HG03571 (cell line): ENCODE measurements around the gene FYB1.
"Not testable (repeated sequence)": the region's sequence is repeated elsewhere in the genome, so short reads cannot be mapped to it uniquely, and the experiment has no call there.

Experiments
- ATAC-seq: cut with Tn5 transposase; IDR thresholded peaks from one replicate; pipeline ENCODE4 v1.9.1; 2021; ENCODE audit not compliant: unreplicated experiment

FYB1 gene

DNA sequence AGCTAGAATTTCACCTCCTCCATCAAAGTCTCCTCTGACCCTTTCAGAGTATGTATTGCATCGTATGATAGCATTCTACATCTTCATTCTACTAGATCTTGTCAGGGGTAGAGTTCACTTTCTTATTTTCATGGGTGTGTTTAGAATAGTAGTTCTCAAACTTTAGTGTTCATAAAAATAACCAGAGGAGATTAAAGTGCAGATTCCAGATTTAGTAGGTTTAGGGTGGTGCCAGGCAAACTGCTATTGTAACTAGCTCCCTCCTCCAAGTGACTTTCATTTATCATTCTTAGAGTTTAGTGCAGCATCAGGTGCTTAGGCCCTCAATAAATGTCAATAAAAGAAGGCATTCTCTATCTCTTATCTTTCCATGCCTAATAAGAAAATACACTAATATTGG lies 7.2 kb upstream of the FYB1 start:
- no peak for ATAC-seq

DNA sequence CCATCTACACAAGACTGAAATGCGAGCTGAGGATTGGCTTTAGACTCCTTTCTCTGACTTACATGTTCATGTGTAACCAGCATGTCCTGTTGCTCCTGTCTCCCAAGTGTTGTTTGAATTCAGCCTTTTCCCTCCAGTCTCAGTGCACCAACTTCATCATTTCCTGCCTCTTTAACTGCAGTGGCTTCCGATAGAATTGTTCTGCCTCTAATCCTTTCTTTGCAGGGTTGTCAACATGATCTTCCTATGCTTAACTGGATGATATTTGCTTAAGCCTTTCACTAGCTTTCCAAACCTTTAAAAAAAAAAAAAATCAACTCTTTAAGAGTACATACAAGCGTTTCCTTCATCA lies 6.7 kb upstream of the FYB1 start:
- no peak for ATAC-seq

DNA sequence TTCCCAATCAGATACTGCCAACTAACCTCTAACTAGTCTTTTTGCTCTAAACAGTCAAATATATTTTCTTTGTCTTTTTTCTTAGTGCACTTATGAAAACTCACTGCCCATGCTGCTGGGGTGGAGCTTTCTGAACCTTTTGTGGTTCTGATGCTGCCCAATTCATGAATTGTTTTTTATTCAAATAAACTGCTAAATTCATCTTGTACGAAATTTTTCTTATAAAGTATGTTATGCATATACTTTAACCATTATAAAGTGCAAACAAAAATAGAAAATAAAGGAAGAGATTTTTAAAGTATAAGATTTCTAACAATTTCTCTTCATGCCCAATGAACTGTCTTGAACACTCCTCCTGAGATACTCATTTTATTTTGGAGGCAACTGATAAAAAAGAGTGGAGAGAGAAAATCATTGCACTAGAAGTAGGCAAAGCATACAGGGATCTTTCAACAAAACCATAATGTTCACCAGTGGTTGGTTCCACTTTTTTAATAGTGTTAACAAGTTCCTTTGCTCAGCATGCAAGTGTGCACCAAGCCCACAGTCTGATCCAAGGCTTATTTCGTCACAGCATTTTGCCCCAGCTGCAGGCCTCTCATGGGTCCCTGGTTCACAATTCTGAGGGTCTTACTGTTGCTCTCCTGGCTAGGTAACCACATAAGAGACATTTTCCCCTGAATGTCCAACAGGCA lies 6.2 kb upstream of the FYB1 start:
- ATAC-seq, result no peak

DNA sequence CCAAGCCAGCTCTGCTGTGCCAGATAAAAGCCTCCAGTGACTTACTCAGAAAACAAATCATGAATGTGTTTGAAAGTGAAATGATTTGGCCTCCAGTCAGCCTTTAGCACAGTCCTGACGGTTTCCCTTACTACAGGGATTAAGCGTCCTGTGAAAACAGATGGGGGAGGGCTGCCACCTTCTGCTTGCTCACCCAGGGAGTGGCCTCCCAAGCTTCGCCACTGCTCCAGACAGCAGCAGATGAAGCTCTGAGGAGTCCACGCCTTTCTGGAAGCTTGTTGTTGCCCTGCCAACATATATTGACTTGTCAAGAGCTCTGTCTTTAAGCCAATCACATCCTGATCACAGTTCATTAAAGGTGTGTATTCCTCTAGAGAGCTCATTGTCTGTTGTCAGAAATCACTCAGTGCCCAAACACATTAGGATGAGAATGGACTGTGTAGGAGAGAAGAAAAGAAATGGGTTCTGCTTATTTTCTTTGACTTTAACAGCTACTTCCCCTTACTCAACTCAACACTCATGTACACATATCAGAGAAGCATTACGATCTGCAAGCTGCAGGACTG lies 4.9 kb upstream of the FYB1 start:
- ATAC-seq, result no peak

DNA sequence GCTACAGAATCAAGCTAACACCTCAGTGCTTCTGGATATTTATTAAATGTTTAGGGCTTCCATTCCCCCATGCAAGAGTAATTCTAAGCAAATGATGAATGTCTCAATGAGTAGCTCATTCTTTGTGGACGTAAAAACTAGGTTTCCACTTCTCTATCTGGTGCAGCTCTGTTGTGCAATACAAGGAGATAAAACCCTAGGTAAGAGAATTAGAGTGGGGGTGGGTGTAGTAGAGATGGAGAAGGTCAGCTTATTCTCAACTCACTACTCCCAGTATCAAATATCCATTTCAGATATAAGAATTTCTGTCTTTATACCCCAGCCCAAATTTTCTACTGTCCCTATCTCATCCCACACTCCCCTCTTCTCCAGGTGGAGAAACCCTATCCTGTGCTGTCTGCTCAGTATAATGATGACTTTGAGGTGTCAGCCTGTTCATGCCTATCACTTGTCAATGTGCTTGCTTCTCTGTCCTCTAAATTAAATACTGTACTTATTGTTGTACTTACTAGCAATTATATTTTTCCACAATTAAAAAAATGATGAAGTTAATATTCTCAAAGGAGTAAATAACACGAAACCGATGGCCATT lies 4.3 kb upstream of the FYB1 start:
- no peak for ATAC-seq

DNA sequence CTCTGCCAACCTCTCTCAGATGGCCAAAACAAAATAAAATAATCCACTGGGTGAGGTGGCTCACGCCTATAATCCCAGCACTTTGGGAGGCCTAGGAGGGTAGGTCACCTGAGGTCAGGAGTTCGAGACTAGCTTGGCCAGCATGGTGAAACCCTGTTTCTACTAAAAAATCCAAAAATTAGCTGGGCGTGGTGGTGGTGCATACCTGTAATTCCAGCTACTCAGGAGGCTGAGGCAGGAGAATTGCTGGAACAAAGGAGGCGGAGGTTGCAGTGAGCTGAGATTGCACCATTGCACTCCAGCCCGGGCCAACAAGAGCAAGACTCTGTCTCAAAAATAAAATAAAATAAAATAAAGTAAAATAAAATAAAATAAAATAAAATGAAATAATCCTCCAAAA lies 2.3 kb upstream of the FYB1 start:
- ATAC-seq, result not testable (repeated sequence)

DNA sequence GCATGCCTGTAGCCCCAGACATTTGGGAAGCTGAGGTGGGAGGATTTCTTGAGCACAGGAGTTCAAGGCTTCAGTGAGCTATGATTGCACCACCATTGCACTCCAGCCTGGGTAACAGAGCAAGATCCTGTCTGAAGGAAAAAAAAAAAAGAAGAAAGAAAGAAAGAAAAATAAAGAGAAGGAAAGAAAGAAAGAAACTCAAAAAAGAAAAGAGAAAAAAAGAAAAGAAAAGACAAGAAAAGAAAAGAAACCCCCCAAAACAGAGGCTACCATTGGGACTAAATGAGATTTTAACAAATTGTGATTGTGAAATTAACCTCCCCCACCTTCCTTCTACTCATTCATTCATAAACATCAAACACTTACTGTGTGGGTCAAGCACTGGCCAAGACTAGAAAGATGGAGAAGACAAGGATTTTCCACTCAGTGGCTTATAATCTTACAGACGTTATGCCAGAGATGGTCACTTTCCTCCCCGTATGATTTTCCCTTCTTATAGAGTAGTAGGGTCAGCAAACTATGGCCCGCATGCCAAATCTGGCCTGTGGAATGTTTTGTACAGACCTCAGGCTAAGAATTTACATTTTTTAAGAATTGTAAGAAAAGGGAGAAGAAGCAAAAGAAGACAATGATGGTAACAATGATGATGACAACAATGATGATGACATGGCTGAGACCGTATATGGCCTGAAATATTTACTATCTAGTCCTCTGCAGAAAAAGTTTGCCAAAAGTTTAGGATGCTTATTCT lies 1.1 kb upstream of the FYB1 start:
- no peak for ATAC-seq

DNA sequence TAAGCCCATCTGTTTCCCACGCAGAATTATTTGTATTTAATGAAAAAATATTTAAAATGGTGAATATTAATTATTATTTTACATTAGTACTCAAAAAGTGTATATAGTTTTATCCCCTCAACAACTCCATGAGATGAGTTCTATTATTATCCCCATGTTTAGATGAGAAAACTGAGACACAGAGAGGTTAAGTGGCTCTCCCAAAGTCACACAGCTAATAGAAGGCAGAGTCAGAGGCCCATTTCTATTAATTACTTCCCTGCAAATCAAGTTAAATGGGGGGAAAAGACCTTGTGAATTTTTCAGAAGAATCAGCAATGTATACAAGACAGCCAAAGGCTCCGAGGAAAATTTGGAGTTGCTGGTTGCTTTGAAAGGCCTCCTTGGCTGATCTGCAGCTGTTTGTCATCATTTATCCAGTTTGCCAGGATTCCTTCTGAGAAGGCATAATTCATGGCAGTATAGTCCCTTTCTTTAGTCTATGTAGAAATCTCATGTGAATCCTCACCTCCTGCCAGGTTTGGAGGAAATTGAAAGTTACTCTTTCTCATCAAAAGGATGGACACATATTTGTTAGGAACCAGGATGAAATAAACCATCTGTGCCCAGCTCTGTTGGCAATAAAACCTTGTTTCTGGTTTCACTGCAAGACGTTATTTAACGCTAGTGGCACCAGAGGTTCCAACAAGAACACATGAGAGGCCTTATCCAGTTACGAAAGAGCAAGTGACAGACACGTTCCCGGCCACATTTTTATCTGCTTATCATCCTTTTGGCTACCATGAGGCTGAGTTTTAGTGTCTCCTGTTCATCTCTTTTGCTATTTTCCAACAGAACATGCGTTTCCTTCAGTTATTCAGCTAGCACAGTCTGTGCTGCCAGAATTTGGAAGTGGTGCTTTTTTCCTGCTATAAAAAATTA lies 621 bp downstream of the FYB1 start:
- no peak for ATAC-seq

DNA sequence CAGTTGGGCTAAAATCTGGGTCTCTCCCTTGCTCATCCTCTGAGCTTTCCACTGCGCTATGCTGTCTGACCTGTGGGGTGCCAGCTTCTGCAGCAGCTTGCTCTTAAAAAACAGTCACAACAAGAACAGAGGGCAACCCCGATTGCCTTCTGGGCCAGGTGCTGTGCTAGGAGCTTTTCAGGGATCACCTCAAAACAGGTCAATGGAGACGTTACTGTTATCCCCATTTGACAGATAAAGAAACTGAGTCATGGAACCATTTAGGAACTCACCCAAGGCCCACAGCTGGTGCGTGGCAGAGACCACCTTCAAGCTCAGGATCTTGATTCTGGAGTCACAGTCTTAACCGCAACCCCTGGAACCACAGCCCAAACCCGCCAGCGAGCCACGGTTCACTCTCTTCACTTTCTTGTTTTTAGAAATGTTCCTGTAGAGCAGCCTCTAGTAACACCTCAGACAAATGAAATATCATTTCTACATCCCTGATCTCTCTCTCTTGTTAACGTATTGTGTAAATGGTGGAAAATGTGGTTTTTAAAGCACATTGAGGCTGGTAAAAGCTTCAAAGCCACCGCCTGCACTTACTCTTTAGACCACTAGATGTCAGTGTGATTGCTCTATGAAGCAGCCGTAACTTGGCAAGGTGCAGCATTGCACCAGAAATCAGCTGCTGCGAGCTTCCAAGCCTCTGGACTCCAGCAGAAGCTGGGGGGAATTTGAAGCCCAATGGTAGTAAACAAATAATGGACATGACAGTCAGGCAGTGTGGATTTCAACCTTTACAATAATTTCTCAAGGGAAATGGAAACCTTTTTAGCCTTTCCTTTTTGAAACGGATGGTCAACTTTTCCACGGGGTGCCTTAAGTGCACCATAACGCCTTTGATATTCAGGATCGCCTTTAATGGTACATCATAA lies 1.7 kb downstream of the FYB1 start:
- ATAC-seq, result no peak

DNA sequence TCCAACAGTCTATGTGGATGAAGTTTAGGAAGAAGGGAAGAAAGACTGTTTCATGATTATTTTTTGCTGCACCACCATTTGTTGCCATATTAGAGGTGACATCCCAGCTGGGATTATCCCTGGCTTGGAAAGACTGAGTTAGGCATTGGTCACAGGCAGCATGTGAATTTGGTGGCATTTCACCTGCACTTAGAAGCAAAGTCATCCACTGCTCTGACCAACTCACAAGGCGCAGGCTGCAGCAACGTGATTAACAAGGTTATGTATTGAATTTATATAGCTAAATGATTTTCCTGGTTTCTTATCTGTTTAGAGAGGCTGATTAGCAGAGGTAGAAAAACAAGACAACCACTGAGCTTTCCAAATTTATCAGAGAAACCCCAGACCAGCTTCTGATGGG lies 2.7 kb downstream of the FYB1 start:
- no peak for ATAC-seq

DNA sequence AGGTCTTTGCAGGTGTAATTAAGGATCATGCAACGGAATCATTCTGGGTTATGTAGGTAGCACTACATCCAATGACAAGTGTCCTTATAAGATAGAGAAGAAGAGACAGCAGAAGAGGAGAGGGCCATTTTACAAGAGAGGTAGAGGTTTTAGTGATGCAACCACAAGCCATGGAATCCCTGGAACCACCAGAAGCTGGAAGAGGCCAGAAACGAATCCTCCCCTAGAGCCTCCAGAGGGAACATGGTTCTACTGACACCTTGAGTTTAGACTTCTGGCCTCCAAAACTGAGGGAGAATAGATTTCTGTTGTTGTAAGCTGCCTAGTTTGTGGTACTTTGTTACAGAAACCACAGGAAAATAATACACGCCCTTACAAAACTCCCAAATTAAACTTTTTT lies 3.5 kb downstream of the FYB1 start:
- ATAC-seq, result no peak

DNA sequence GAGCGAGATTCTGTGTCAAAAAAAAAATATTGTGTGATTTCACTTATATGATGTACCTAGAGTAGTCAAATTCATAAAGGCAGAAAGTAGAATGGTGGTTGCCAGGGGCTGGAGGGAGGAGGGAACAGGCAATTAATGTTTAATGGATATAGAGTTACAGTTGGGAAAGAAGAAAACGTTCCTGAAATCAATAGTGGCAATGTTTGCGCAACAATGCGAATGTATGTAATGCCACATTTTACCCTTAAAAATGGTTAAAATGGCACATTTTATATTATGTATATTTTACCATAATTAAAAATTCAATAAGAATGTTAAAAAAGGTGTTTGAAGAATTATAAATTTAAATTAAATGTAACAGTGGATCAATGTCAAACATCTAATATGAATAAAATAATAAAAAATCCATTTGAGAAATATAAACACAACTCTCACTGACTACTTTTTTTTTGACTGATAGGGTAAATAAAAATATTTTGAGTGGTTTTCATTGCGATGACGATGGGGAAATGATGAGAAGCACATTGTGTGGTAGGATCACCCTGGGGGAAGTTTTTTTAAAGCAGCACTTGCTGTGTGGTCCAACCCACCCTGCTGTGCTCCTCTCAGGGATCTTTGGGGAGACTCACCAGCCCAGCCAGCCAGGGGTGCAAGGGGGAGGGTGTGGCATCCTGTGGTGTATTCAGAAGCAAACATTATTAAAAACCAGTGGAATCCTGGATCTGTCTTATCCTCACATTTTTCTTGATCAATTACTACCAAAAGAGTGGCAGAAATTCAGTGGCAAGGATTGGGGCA lies 4.3 kb downstream of the FYB1 start:
- ATAC-seq, result no peak

DNA sequence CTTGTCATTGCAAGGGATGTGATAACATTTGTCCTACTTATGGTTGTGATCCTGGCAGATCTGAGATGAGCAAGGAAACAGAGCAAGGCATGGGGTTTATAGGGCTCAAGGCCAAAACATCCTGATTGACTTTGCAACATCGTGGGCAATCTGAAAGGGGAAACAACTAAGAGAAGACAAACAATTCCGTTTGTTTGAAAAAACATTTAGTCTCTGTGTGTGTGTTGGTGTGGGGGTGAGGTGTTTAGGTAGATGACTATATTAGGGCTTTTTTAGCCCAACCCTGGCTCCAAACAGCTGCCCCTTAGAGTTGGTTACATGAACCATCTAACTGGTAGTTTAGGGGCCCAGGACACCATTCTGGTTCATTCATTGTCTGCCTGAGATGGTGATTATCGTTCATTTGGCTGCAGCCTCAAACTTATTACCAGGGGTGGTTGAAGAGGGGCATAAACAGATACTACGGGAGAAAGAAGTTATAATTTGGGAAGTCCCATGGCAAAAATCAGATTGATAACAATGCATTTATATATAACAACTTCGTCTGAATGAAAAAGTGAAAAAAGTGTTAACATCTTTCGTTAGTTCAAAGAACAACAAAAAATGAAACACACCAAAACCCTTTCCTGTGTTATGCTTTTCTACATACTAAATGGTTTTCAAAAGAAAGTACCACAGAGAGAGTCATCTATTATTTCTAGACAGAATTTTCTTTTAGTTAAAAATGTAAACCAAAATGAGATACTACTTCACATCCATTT lies 5.7 kb downstream of the FYB1 start:
- no peak for ATAC-seq

DNA sequence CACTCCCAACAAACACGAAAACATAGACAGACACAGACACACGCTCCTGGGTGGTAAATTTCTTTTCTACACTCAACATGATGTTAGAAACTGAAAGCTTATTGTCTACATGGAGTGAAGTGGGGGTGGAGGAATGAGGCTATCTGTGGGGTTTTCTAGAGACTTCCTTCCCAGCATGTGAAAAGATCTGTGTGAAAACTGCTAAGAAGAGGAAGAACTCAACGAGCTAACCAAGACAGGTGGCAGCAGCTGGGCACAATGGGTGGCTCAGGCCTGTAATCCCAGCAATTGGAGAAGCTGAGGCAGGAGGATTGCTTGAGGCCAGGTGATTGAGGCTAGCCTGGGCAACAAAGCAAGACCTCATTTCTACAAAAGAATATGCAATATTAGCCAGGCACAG lies 7.6 kb downstream of the FYB1 start:
- no peak for ATAC-seq

DNA sequence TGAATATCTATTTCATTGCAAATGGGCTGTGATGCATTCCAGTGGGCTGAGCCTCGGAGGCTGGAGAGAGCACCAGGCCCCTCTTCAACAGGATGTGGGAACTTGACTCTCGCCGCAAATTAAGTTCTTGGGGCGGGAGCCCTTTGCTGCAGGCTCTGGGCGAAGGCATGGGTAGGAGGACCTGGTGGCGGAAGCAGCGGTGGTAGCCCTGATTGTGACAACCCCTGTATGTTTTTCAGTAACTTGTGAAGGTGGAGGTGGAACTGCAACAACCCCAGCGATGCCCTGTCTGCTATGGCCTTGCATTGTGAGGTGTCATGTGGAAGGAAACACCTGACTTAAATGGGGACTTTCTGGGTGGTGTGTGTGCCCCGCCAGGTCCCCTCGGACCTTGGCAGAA lies 9.4 kb downstream of the FYB1 start:
- peak; percentile 56 for ATAC-seq

DNA sequence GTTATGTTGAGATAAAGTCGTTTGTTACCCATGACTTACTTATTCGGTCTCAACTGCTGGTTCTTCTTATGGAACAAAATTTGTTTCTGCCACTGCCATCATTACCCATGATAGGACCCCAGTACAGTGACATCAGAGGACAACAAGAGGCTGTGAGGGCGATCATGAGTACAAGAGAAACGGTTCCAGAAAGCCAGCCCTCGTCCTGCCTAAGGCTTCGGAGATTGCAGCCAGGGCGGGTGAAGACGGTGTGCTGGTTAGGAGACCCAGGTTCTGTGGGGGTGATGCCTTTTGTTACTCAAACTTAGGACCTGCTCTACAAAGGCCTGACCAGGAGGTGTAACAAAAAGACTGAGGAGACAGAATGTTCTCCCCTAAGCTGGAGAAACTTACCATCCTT lies 10.9 kb downstream of the FYB1 start:
- ATAC-seq, result no peak

DNA sequence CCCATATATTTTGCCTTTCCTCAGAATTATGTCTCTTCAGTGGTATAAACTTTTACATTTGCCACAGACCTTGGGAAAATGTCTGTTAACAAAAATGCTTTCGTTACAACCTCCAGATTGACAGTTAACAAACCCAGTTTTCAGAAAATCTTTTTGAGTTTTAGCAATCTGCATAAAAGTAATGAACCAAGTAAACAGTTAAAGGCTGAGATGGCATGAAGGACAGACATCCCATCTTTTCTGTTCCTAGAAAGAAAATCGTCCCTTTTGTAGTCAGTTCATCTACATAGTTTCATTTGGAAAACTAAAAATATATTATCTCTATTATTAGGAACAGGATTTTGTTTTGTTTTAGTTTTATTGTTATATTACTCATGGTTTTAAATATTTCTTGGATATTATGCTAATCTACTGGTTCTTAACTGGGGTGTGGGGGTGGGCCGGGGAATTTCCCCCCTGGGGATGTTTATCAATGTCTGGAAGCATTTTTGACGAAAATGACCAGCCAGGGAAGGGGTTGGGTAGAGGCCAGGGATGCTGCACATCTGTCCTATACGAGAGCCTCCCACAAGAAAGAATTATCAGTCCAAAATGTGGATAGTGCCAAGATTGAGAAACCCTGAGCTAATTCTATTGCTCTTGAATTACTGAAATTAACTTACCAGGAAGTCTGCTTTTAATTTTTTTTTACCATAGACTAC lies 11.9 kb downstream of the FYB1 start:
- ATAC-seq, result no peak
